AG04450 (cell line): ENCODE data around the gene CTCFL. TPM values are rescaled to one million over a fixed set of nuclear protein-coding genes. Genes with fewer than 3 reads are reported as not detected.

ENCODE experiments used
- CTCF ChIA-PET: fragments of 300-600, 350-600 bp; formaldehyde crosslinking; extraction: SDS; loops from one replicate; lab custom pipeline; 2022; ENCODE audit warnings: antibody characterized with exemption, inconsistent platforms; lab: Charles Lee
- POLR2A ChIA-PET: fragments of 350-600 bp; formaldehyde crosslinking; extraction: SDS; loops from one replicate; lab custom pipeline; 2021; ENCODE audit warnings: antibody characterized with exemption, inconsistent platforms; lab: Yijun Ruan, JAX
- DNase-seq: peaks from one replicate; pipeline ENCODE4 v3.0.0-alpha.2; 2011; ENCODE audit warnings: low read depth, low spot score
- H3K27ac ChIP-seq: one replicate; pipeline ENCODE4 v1.5.1; 2012; ENCODE audit warnings: low read depth, low read length, control low read depth
- H3K27me3 ChIP-seq: one replicate; pipeline ENCODE4 v1.6.0; 2012; ENCODE audit warnings: low read length; ENCODE audit not compliant: control insufficient read depth, insufficient read depth
- H3K4me3 ChIP-seq: 2 replicates; pipeline ENCODE4 v1.5.1; 2011; ENCODE audit warnings: mild to moderate bottlenecking, low read depth, low read length, control low read depth
- H3K9me3 ChIP-seq: 2 replicates; pipeline ENCODE4 v1.5.1; 2012; ENCODE audit warnings: low read length; ENCODE audit not compliant: control insufficient read depth, insufficient read depth
- polyA plus RNA-seq: library from polyadenylated mRNA; depleted of rRNA; stranded (reverse); fragments of >200 nt; gene quantifications from 2 replicates; pipeline ENCODE4 v1.2.3, GENCODE V29; 2011
- TF ChIP-seq, protein P1 (sequence below): IDR thresholded peaks from 2 replicates; pipeline ENCODE4 v1.5.1; 2011; ENCODE audit warnings: low read depth, low read length, control low read depth, inconsistent platforms

The CTCFL gene
- polyA plus RNA-seq, 1 experiment = not detected

- ChIA-PET POLR2A (no interaction called here), CTCF (no interaction called here)
- no peak overlapping the region for H3K27ac ChIP-seq
- no peaks in the 10 kb centered on the region for H3K9me3 ChIP-seq
- TF ChIP-seq, protein P1, sequence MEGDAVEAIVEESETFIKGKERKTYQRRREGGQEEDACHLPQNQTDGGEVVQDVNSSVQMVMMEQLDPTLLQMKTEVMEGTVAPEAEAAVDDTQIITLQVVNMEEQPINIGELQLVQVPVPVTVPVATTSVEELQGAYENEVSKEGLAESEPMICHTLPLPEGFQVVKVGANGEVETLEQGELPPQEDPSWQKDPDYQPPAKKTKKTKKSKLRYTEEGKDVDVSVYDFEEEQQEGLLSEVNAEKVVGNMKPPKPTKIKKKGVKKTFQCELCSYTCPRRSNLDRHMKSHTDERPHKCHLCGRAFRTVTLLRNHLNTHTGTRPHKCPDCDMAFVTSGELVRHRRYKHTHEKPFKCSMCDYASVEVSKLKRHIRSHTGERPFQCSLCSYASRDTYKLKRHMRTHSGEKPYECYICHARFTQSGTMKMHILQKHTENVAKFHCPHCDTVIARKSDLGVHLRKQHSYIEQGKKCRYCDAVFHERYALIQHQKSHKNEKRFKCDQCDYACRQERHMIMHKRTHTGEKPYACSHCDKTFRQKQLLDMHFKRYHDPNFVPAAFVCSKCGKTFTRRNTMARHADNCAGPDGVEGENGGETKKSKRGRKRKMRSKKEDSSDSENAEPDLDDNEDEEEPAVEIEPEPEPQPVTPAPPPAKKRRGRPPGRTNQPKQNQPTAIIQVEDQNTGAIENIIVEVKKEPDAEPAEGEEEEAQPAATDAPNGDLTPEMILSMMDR = no peak
- peaks cover 16% of the 10 kb centered on the region for H3K27me3 ChIP-seq
- no peak for DNase-seq
- no peak overlapping the region for H3K4me3 ChIP-seq
Measured at GRCh38 chr20:57484772-57485171, 40.2 kb downstream of the CTCFL start.

GRCh38 chr20:57483287-57484050 lies 41.5 kb downstream of the CTCFL start:
- POLR2A ChIA-PET = no interaction called here
- Histone ChIP-seq H3K27me3 (peaks cover 18% of the 10 kb centered on the region), H3K27ac (no peak overlapping the region), H3K4me3 (no peak overlapping the region), H3K9me3 (no peaks in the 10 kb centered on the region)
- CTCF ChIA-PET = no interaction called here
- DNase-seq = no peak
- TF ChIP-seq, protein P1 = no peak

- no peaks in the 10 kb centered on the region for H3K9me3 ChIP-seq
- TF ChIP-seq, protein P1 = no peak
- no peak for DNase-seq
- no peak overlapping the region for H3K4me3 ChIP-seq
- peaks cover 18% of the 10 kb centered on the region for H3K27me3 ChIP-seq
- ChIA-PET CTCF (no interaction called here), POLR2A (no interaction called here)
- H3K27ac ChIP-seq = no peak overlapping the region
Measured at GRCh38 chr20:57482796-57483195, 42.1 kb downstream of the CTCFL start.

GRCh38 chr20:57482148-57482547 lies 42.8 kb downstream of the CTCFL start:
- TF ChIP-seq, protein P1 = no peak
- Histone ChIP-seq H3K4me3 (no peak overlapping the region), H3K27me3 (peaks cover 18% of the 10 kb centered on the region), H3K9me3 (no peaks in the 10 kb centered on the region), H3K27ac (no peak overlapping the region)
- CTCF ChIA-PET = no interaction called here
- POLR2A ChIA-PET = no interaction called here
- no peak for DNase-seq

GRCh38 chr20:57481281-57481711 lies 43.6 kb downstream of the CTCFL start:
- no peak for DNase-seq
- no peak overlapping the region for H3K4me3 ChIP-seq
- TF ChIP-seq, protein P1 = no peak
- ChIA-PET POLR2A (no interaction called here), CTCF (no interaction called here)
- peaks cover 18% of the 10 kb centered on the region for H3K27me3 ChIP-seq
- H3K27ac ChIP-seq = no peak overlapping the region
- H3K9me3 ChIP-seq = no peaks in the 10 kb centered on the region; the same call in 1 of the 2 replicates
